NCI-H128 (cell line): ENCODE measurements around the gene LMNB1.

ENCODE experiments used
- DNase-seq: peaks from one replicate; lab custom pipeline; 2025; ENCODE audit not compliant: unreplicated experiment; lab: John Stamatoyannopoulos, UW

Gene LMNB1

DNA sequence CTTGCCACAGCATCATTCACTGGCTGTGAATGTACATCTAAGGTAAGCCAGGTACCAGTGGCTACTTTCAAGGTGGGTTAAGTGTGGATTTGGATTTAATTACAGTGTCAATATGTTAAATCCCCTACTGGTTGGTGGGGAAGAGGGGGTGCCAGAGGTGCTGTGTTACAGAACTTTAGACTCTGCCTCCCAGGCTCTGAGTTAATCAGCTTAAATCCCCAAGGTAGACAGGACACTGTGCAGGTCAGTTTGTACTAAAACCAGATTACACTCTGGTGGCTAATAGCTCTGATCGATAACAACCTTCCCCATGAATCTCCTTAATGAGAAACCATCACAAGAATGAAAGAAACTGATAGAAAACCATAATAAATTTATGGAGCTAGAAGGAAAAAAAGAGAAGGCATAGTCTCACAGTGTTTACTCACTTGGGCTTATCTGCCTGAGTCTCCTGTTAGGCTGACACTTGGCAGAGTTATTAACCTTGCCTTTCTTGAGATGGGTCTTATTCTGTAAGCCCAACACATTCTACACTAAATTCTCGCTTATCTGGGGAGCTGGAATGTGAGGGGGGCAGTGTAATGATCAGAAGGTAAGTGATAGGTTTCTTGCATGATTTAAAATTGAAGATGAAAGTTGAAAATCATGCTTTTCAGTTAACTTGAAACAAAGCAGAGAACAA is 106.8 kb downstream of the LMNB1 start:
- no peak for DNase-seq

DNA sequence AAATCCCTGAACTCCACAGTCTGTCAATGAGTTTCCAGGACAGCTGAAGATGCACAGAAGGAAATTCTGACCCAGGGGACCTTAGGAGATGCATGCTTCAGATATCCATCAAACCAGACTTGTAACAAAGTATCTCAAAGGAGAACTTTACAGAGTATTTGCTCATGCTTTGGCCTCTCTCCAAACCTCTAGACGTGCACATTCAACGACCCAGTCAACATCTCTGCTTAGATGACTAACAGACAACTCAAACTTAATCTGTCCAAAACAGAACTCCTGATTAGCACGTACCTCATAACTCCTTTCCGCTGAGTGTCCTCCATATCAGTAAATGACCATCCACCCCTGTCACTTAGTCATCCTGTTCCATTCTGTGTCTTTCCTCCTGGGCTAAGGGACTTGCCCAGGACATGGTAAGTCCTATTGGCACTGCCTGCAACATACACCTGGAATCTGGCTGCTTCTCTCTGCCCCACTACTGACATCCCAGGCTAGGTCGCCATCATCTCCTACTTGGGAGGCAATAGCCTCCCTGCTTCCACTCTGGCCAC is 107.4 kb downstream of the LMNB1 start:
- DNase-seq: no peak
